RWPE1 (cell line): ENCODE measurements around the gene ACOT12.

Experiments
- CTCF ChIA-PET: fragments of 350-600 bp; sonication (Branson Sonifier 250); formaldehyde crosslinking; extraction: SDS; loops from one replicate; lab custom pipeline; 2021; lab: Yijun Ruan, JAX
- POLR2A ChIA-PET: fragments of 400-600 bp; formaldehyde crosslinking; extraction: SDS; loops from one replicate; lab custom pipeline; 2020; ENCODE audit warnings: antibody characterized with exemption; ENCODE audit not compliant: low non-redundant PET; lab: Yijun Ruan, JAX
- DNase-seq: peaks from one replicate; pipeline ENCODE4 v3.0.0; 2012; ENCODE audit warnings: low spot score
- H3K27ac ChIP-seq: fragments of 450-650 bp; 2 replicates; pipeline ENCODE4 v1.5.1; 2017
- TF ChIP-seq, protein P1 (sequence below): fragments of 450-650 bp; conservative IDR thresholded peaks from 2 replicates; pipeline ENCODE4 v1.5.1; 2017; ENCODE audit warnings: low read depth, mild to moderate bottlenecking

ACOT12 gene

DNA sequence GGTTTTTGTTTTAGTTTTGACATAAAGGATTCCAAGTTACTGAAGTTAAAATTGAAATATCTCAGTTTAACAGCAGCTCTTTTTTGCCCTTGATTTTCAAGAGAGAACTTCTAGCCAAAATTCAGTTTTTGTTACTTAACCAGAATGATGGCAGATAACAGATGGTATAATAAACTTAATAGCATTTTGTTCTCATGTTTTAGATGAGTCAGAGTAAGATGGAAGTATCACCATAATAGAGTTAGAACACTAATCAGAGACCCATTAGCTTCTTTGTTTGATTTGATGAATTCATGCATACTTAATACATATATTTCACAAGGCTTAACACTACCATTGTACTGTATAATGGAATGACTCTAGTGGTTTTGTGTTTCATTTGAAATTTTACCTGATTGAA lies 80.7 kb downstream of the ACOT12 start:
- ChIA-PET POLR2A (no interaction called here), CTCF (interaction anchor here (0.6 to 0.7 kb wide), 2 partner anchors 14 to 476 kb away, joined by 3 read pairs; no protein-coding TSS in a partner anchor)
- H3K27ac ChIP-seq, result no peak overlapping the region
- no peak for DNase-seq
- TF ChIP-seq, protein P1, sequence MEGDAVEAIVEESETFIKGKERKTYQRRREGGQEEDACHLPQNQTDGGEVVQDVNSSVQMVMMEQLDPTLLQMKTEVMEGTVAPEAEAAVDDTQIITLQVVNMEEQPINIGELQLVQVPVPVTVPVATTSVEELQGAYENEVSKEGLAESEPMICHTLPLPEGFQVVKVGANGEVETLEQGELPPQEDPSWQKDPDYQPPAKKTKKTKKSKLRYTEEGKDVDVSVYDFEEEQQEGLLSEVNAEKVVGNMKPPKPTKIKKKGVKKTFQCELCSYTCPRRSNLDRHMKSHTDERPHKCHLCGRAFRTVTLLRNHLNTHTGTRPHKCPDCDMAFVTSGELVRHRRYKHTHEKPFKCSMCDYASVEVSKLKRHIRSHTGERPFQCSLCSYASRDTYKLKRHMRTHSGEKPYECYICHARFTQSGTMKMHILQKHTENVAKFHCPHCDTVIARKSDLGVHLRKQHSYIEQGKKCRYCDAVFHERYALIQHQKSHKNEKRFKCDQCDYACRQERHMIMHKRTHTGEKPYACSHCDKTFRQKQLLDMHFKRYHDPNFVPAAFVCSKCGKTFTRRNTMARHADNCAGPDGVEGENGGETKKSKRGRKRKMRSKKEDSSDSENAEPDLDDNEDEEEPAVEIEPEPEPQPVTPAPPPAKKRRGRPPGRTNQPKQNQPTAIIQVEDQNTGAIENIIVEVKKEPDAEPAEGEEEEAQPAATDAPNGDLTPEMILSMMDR, result no peak

DNA sequence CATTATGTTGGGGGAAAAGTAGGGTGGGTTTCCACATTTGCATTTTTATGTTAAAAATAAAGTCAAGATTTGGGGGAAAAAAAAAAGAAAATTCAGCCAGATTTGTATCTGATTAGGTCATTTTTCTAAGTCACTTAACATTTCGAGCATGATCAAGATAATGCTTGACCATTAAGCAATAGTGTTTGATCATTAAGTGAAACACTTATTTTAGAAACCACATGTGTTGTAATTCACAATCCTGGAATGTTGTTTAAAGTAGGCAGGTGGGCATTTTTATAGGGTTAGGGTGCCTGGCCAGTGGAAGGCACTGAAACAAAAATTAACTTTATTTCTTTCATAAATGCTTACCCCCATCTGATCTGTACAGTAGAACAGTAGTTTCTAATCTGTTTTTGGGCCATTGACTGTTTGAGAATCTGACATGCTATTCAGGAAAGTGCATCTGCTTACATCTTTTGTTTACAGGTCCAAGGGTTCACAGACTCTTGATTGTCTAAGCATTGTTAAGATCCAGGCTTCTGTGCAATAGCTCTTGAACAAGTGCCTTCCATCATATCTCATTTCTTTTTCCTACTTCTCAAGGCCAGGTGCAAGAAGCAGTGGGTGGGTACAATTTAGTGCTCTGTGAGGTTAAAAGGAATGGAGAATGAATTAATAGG lies 83.4 kb downstream of the ACOT12 start:
- CTCF ChIA-PET, result no interaction called here
- POLR2A ChIA-PET, result no interaction called here
- H3K27ac ChIP-seq, result no peak overlapping the region
- no peak for DNase-seq
- TF ChIP-seq, protein P1, result no peak

DNA sequence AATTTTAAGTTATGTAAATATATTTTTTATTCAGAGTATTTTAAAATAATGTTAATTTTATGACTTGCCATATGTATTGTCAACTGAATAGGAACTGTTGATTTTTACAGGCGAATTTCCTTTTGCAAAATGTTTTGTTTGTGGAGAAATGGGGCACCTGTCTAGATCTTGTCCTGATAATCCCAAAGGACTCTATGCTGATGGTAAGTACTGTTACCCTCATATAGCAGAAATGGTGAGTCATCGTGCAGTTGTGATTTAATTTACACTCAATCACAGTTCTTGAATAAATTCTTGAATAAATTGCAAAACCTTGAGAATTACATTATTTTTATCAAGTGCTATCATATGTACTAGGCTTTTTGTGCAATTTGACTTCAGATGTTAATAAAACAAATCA lies 85.1 kb downstream of the ACOT12 start:
- TF ChIP-seq, protein P1, result no peak
- no peak for DNase-seq
- POLR2A ChIA-PET, result no interaction called here
- CTCF ChIA-PET, result interaction anchor here (0.8 kb wide), 1 partner anchor 9 kb away, joined by 3 read pairs; no protein-coding TSS in a partner anchor
- H3K27ac ChIP-seq, result no peak overlapping the region

DNA sequence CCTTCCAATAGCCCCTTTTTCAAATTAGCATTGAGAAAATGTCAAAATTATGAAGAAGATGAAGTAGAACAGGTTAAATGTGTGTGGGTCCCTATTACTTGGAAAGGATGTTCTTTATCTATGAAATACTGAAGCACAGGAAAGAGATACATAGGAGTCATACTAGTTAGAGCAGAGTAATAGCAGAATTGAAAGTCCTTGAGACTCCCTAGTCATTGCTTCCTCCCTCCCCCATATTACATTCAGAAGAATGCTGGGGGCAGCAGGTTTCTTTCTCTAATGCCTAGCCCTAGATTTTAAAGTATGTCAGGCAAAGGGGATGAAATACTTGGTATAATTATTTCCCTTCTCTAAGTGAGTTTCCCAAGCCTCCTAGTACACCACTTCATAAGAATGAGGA lies 88.1 kb downstream of the ACOT12 start:
- H3K27ac ChIP-seq, result no peak overlapping the region
- DNase-seq, result no peak
- TF ChIP-seq, protein P1, result no peak
- ChIA-PET POLR2A (no interaction called here), CTCF (no interaction called here)

DNA sequence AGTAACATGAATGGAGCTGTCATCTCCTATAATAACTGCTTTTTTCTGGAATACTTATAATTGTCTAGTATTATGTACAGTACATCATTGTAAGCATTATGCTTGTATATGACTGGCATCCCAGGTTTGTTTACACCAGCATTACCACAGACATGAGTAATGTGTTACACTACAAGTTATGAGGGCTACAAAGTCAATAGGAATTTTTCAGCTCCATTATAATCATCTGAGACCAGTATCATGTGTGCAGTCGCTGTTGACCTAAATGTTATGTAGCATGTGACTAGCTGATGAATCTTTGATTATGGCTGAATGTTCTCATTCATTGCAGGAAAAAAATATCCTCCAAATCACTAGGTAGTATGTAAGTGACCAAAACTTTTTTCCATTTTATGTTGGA lies 90.4 kb downstream of the ACOT12 start:
- TF ChIP-seq, protein P1, result no peak
- POLR2A ChIA-PET, result no interaction called here
- CTCF ChIA-PET, result no interaction called here
- no peak overlapping the region for H3K27ac ChIP-seq
- peak; percentile 52 for DNase-seq

DNA sequence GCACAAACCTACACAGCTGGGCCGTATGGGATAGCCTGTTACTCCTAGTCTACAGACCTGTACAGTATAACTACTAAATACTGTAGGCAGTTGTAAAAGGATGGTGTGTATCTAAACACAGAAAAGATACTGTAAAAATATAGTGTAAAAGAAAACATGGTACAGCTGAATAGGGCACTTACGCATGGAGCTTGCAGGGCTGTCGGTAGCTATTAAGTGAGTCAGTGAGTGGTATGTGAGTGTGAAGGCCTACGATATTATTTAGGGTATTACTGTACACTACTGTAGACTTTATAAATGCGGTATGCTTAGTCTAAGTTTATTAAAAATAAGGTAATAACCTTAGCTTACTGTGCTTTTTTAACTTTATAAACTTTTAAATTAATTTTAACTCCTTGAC lies 91.3 kb downstream of the ACOT12 start:
- POLR2A ChIA-PET, result no interaction called here
- TF ChIP-seq, protein P1, result no peak
- CTCF ChIA-PET, result interaction anchor here (0.5 to 1.1 kb wide), 4 partner anchors 64 to 894 kb away, joined by 3 to 7 read pairs (median 4); no protein-coding TSS in a partner anchor
- H3K27ac ChIP-seq, result no peak overlapping the region
- no peak for DNase-seq
